Hepatocyte (in vitro differentiated cells): Measurements from ENCODE around the gene ZNF789. TPM values are rescaled to one million over a fixed set of nuclear protein-coding genes. Genes with fewer than 3 reads are reported as not detected.
A peak's percentile ranks its signal among the peaks of the same experiment; 100 is the strongest.

Source experiments
- DNase-seq: peaks from one replicate; pipeline ENCODE4 v3.0.0-alpha.2; 2016; ENCODE audit warnings: low spot score
- H2AFZ ChIP-seq: fragments of 200-600 bp; sonication (generic); 2 replicates; pipeline ENCODE4 v1.6.0; 2016; ENCODE audit warnings: antibody characterized with exemption, mild to moderate bottlenecking
- H3K27ac ChIP-seq: fragments of 200-600 bp; sonication (generic); 2 replicates; pipeline ENCODE4 v1.5.1; 2016; ENCODE audit warnings: mild to moderate bottlenecking
- H3K27me3 ChIP-seq: fragments of 200-600 bp; sonication (generic); 2 replicates; pipeline ENCODE4 v1.6.1; 2016
- H3K36me3 ChIP-seq: fragments of 200-600 bp; sonication (generic); replicated peaks from 2 replicates; pipeline ENCODE4 v1.5.1; 2016; ENCODE audit warnings: low read depth; ENCODE audit not compliant: insufficient read depth
- H3K4me1 ChIP-seq: fragments of 200-600 bp; sonication (generic); 2 replicates; pipeline ENCODE4 v1.5.1; 2016; ENCODE audit warnings: mild to moderate bottlenecking, moderate library complexity; ENCODE audit not compliant: insufficient read depth
- H3K4me2 ChIP-seq: fragments of 200-600 bp; sonication (generic); 2 replicates; pipeline ENCODE4 v1.6.0; 2016
- H3K4me3 ChIP-seq: fragments of 200-600 bp; sonication (generic); 2 replicates; pipeline ENCODE4 v1.5.1; 2016; ENCODE audit warnings: mild to moderate bottlenecking
- H3K79me2 ChIP-seq: fragments of 200-600 bp; sonication (generic); 2 replicates; pipeline ENCODE4 v1.6.0; 2017; ENCODE audit warnings: mild to moderate bottlenecking
- H3K9me2 ChIP-seq: fragments of 200-600 bp; sonication (generic); replicated peaks from 2 replicates; pipeline ENCODE4 v1.6.0; 2017; ENCODE audit warnings: mild to moderate bottlenecking; ENCODE audit not compliant: insufficient read depth
- H3K9me3 ChIP-seq: fragments of 200-600 bp; sonication (generic); 2 replicates; pipeline ENCODE4 v1.5.1; 2016; ENCODE audit warnings: low read depth, mild to moderate bottlenecking
- H4K20me1 ChIP-seq: fragments of 200-600 bp; sonication (generic); 2 replicates; pipeline ENCODE4 v1.6.0; 2016; ENCODE audit warnings: mild to moderate bottlenecking; ENCODE audit not compliant: insufficient read depth, poor library complexity, severe bottlenecking
- EZH2 ChIP-seq: fragments of 200-600 bp; sonication (generic); IDR thresholded peaks from 2 replicates; pipeline ENCODE4 v1.6.1; 2016; ENCODE audit warnings: antibody characterized with exemption, mild to moderate bottlenecking, borderline replicate concordance
- EZH2phosphoT487 ChIP-seq: fragments of 200-600 bp; sonication (generic); IDR thresholded peaks from one replicate; pipeline ENCODE4 v1.6.1; 2018; ENCODE audit warnings: antibody characterized with exemption, mild to moderate bottlenecking, low read depth, moderate library complexity; ENCODE audit not compliant: unreplicated experiment, severe bottlenecking
- WGBS: methylation state at CpG from one replicate; pipeline ENCODE4 v1.1.6; 2016; ENCODE audit warnings: low lambda C conversion rate; ENCODE audit errors: missing lambda C conversion rate; 5-methylcytosine and 5-hydroxymethylcytosine counted together
- polyA plus RNA-seq: library from polyadenylated mRNA; unstranded; fragments of >200 nt; fragmentation: Nextera tagmentation; extraction: Ambion mirVana; gene quantifications from 2 replicates; pipeline ENCODE4 v1.2.1, GENCODE V29; 2016
- total RNA-seq: library from RNA; depleted of rRNA; stranded (reverse); fragments of >200 nt; gene quantifications from 2 replicates; pipeline ENCODE4 v1.2.3, GENCODE V29; 2014
- TF ChIP-seq, protein P1 (sequence below): fragments of 200-600 bp; sonication (generic); IDR thresholded peaks from 2 replicates; pipeline ENCODE4 v1.5.1; 2016; ENCODE audit warnings: antibody characterized with exemption, mild to moderate bottlenecking; ENCODE audit not compliant: poor library complexity

The ZNF789 gene
- total and polyA plus RNA-seq, 2 experiments from 2014 or later = 8.1 to 11.3 TPM

DNA sequence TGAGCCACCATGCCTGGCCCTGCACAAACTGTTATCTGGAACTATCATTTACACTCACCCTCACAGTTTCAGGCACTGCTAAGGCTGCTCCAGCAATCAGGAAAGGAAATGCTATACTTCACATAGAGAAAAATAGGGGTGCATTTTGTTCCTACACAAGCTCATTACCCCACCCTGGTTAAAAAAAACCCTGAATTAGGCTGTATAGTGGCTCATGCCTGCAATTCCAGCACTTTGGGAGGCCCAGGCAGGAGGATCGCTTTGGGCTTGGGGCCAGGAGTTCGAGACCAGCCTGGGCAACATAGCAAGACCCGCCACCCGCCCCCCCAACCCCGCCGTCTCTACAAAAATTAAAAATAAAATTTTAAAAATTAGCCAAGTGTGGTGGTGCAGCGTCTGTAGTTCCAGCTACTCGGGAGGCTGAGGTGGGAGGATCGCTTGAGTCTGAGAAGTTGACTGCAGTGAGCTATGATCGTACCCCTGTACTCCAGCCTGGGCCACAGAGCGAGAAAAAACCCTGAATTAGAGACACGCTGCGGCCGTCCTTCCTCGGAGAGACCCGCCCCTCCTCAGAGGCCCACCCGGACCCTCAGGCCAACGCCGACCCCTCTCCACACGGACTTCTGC is 34.6 kb upstream of the ZNF789 start:
- peak overlapping the region; percentile 93 for H3K4me3 ChIP-seq
- H3K4me2 ChIP-seq = peak overlapping the region; percentile 75
- H3K4me1 ChIP-seq = peaks cover 15% of the 10 kb centered on the region
- peaks cover 6% of the 10 kb centered on the region for H4K20me1 ChIP-seq
- no peaks in the 10 kb centered on the region for H3K36me3 ChIP-seq
- 40% methylated on average over 11 of the region's 20 CpGs for WGBS
- peak overlapping the region; percentile 86 for H2AFZ ChIP-seq
- DNase-seq = peak; percentile 15
- no peaks in the 10 kb centered on the region for H3K27me3 ChIP-seq
- H3K9me2 ChIP-seq = no peaks in the 10 kb centered on the region
- TF ChIP-seq EZH2 = no peak
- no peak for TF ChIP-seq EZH2phosphoT487
- TF ChIP-seq, protein P1, sequence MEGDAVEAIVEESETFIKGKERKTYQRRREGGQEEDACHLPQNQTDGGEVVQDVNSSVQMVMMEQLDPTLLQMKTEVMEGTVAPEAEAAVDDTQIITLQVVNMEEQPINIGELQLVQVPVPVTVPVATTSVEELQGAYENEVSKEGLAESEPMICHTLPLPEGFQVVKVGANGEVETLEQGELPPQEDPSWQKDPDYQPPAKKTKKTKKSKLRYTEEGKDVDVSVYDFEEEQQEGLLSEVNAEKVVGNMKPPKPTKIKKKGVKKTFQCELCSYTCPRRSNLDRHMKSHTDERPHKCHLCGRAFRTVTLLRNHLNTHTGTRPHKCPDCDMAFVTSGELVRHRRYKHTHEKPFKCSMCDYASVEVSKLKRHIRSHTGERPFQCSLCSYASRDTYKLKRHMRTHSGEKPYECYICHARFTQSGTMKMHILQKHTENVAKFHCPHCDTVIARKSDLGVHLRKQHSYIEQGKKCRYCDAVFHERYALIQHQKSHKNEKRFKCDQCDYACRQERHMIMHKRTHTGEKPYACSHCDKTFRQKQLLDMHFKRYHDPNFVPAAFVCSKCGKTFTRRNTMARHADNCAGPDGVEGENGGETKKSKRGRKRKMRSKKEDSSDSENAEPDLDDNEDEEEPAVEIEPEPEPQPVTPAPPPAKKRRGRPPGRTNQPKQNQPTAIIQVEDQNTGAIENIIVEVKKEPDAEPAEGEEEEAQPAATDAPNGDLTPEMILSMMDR = no peak
- H3K27ac ChIP-seq = peak overlapping the region; percentile 73
- H3K79me2 ChIP-seq = peaks cover 72% of the 10 kb centered on the region
- no peaks in the 10 kb centered on the region for H3K9me3 ChIP-seq

DNA sequence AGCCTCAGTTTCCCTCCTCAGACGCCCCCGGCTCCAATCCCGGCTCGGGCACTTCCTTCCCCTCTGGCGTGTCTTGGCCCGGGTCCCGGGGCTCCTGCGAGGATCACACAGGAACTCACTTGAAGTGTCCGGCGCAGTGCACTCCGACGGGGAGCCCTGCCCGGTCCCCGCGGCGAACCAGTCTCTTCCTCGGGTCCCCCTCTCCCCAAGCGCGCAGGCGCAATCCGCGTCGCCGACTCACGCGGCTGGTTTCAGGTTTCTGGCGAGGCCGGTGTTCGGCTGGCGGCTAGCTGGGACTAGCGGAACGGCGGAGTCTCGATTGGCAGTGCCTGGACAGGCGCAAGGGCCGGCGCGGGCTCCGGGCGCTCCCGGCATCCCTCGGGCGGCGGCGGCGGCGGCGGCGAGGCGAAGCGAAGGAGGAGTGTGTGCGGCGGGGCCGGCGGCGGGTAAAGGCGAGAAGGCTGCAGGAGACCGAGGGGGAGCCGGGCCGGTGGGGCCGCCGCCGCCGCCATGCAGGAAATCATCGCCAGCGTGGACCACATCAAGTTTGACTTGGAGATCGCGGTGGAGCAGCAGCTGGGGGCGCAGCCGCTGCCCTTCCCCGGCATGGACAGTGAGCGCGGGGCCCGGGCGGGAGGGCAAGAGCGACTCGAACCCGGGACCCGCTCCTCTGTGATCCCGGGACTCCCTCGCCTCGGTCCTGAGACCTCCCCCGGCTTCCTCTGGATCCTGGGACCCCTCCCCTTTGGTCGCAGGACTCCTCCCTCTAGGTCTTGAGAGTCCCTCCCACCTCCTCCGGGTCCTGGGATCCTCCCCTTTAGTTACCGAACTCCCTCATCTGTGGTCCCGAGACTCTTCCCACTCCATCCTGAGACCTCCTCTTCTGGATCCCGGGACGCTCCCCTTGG is 33.9 kb upstream of the ZNF789 start, which contains the start of the genes CPSF4 and PTCD1:
CPSF4 (plus strand) TSS at position 371 of the 908 bp plus-strand sequence; CDS start at position 511, 140 bp downstream.
PTCD1 (minus strand) TSS at position 226 of the 908 bp plus-strand sequence. CDS start 3,556 bp downstream, outside the sequence.
- Histone ChIP-seq H3K4me1 (peaks cover 10% of the 10 kb centered on the region), H3K9me2 (no peaks in the 10 kb centered on the region), H3K27ac (peak within 1 kb of the TSS; percentile 91), H3K4me3 (peak within 1 kb of the TSS; percentile 93), H4K20me1 (peaks cover 6% of the 10 kb centered on the region), H3K79me2 (peaks cover 73% of the 10 kb centered on the region), H2AFZ (peak within 1 kb of the TSS; percentile 86), H3K36me3 (no peaks in the 10 kb centered on the region), H3K4me2 (peak within 1 kb of the TSS; percentile 90), H3K27me3 (no peaks in the 10 kb centered on the region), H3K9me3 (no peaks in the 10 kb centered on the region)
- WGBS = 1% methylated on average over 61 of the region's 89 CpGs
- DNase-seq = peak; percentile 99
- TF ChIP-seq, protein P1 = no peak
- TF ChIP-seq EZH2 (no peak), EZH2phosphoT487 (no peak)

DNA sequence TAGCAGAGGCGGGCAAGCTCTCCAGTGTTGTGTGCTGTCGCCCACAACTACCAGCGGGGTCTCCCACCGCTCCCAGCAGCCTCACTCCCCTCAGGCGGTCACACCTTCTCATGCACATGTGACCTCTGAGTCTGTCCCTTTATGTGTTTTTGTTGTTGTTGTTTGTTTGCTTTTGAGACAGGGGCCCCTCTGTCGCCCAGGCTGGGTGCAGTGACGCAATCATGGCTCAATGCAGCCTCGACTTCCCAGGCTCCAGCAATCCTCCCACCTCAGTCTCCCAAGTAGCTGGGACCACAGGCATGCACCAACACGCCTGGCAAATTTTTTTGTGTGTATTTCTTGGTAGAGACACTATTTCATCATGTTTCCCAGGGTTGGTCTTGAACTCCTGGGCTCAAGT is 32.5 kb upstream of the ZNF789 start:
- 74% methylated on average over 9 of the region's 9 CpGs for WGBS
- Histone ChIP-seq H3K4me3 (no peak overlapping the region), H3K79me2 (peaks cover 71% of the 10 kb centered on the region)

More for the DNA sequence above, 32.5 kb upstream of the ZNF789 start:
- Histone ChIP-seq H3K4me2 (peak overlapping the region; percentile 90), H3K9me2 (no peaks in the 10 kb centered on the region), H4K20me1 (peaks cover 6% of the 10 kb centered on the region), H3K4me1 (peaks cover 10% of the 10 kb centered on the region), H3K27ac (no peak overlapping the region), H2AFZ (no peak overlapping the region), H3K36me3 (no peaks in the 10 kb centered on the region), H3K27me3 (no peaks in the 10 kb centered on the region), H3K9me3 (no peaks in the 10 kb centered on the region)
- DNase-seq = no peak
- TF ChIP-seq, protein P1 = no peak
- TF ChIP-seq EZH2 = no peak
- no peak for TF ChIP-seq EZH2phosphoT487
